Activated T-cell treated with anti-CD3 and anti-CD28 coated beads, Interleukin-2, amount 50 U/mL, for 72 hours (primary cell): ENCODE data around the gene ARSB. TPM values are rescaled to one million over a fixed set of nuclear protein-coding genes. Genes with fewer than 3 reads are reported as not detected.
A peak's percentile ranks its signal among the peaks of the same experiment; 100 is the strongest.

Experiments
- ATAC-seq, 2 donors: fragments of 150-1000 bp; cut with Tn5 transposase; replicated peaks in 1 of 2; 2 replicates each; pipeline ENCODE4 v1.10.0; 2021; ENCODE audit warnings: moderate library complexity in 2 of 2, mild to moderate bottlenecking in 1 of 2
- DNase-seq, 2 donors: peaks; one replicate each; pipeline ENCODE4 v3.0.0; 2021 to 2022; ENCODE audit warnings: mixed read lengths in 1 of 2
- H3K27ac Mint-ChIP-seq: one replicate; pipeline ENCODE4 v1.8.0; 2022; ENCODE audit warnings: mild to moderate bottlenecking, moderate library complexity, mixed read lengths
- H3K27me3 Mint-ChIP-seq: one replicate; pipeline ENCODE4 v1.8.0; 2022; ENCODE audit warnings: low read depth, mixed read lengths
- H3K36me3 Mint-ChIP-seq, 2 donors: one replicate each; pipeline ENCODE4 v1.8.0; 2022; ENCODE audit warnings: mixed read lengths in 2 of 2, mild to moderate bottlenecking in 1 of 2; ENCODE audit not compliant: insufficient read depth in 2 of 2
- H3K4me1 Mint-ChIP-seq: one replicate; pipeline ENCODE4 v1.8.0; 2022; ENCODE audit warnings: low read depth, mixed read lengths
- H3K4me3 Mint-ChIP-seq, 2 donors: one replicate each; pipeline ENCODE4 v1.8.0; 2022; ENCODE audit warnings: mild to moderate bottlenecking in 2 of 2, mixed read lengths in 2 of 2, moderate library complexity in 2 of 2
- H3K9me3 Mint-ChIP-seq, 2 donors: one replicate each; pipeline ENCODE4 v1.8.0; 2022; ENCODE audit warnings: mixed read lengths in 2 of 2
- total RNA-seq, 2 donors: library from RNA; stranded (reverse); gene quantifications; one replicate each; pipeline ENCODE4 v1.2.3, GENCODE V29; 2022

ARSB gene
- total RNA-seq, 2 donors from 2014 or later, result 12.4 to 15.3 TPM

- Mint-ChIP-seq H3K36me3 (no peaks in the 10 kb centered on the region), H3K4me3 (peak overlapping the region; percentile 54 to 70), H3K27me3 (no peaks in the 10 kb centered on the region), H3K9me3 (no peaks in the 10 kb centered on the region), H3K4me1 (peaks cover 20% of the 10 kb centered on the region), H3K27ac (no peak overlapping the region)
- ATAC-seq (peak; percentile 73 to 76), DNase-seq (peak; percentile 15 to 38)
These were observed 227.6 kb downstream of the ARSB start for GRCh38 chr5:78757269-78758053.

- peak; percentile 6 to 7 for ATAC-seq
- H3K36me3 Mint-ChIP-seq, result no peaks in the 10 kb centered on the region
- peaks cover 20% of the 10 kb centered on the region for H3K4me1 Mint-ChIP-seq
- H3K27me3 Mint-ChIP-seq, result no peaks in the 10 kb centered on the region
- peak overlapping the region in 1 of 2 donors; percentile 54 for H3K4me3 Mint-ChIP-seq
- no peak overlapping the region for H3K27ac Mint-ChIP-seq
- DNase-seq, result no peak
- no peaks in the 10 kb centered on the region for H3K9me3 Mint-ChIP-seq
These were observed 228.3 kb downstream of the ARSB start for GRCh38 chr5:78756858-78757257.

- DNase-seq (no peak), ATAC-seq (no peak)
- no peak overlapping the region for H3K4me3 Mint-ChIP-seq
- H3K9me3 Mint-ChIP-seq, result no peaks in the 10 kb centered on the region
- H3K27me3 Mint-ChIP-seq, result no peaks in the 10 kb centered on the region
- no peaks in the 10 kb centered on the region for H3K36me3 Mint-ChIP-seq
- no peak overlapping the region for H3K27ac Mint-ChIP-seq
- H3K4me1 Mint-ChIP-seq, result peaks cover 20% of the 10 kb centered on the region
These were observed 229.2 kb downstream of the ARSB start for GRCh38 chr5:78755822-78756429.

- Mint-ChIP-seq H3K36me3 (no peaks in the 10 kb centered on the region), H3K27ac (no peak overlapping the region), H3K27me3 (no peaks in the 10 kb centered on the region), H3K4me1 (peaks cover 20% of the 10 kb centered on the region), H3K9me3 (no peaks in the 10 kb centered on the region), H3K4me3 (no peak overlapping the region)
- DNase-seq, result no peak
- ATAC-seq, result no peak
These were observed 230.5 kb downstream of the ARSB start for GRCh38 chr5:78754655-78755054.

GRCh38 chr5:78753093-78753531 lies 232.0 kb downstream of the ARSB start:
- Mint-ChIP-seq H3K27ac (no peak overlapping the region), H3K27me3 (no peaks in the 10 kb centered on the region), H3K36me3 (no peaks in the 10 kb centered on the region), H3K4me1 (peaks cover 13% of the 10 kb centered on the region), H3K4me3 (no peak overlapping the region), H3K9me3 (no peaks in the 10 kb centered on the region)
- ATAC-seq (no peak), DNase-seq (no peak)

GRCh38 chr5:78751872-78752271 lies 233.2 kb downstream of the ARSB start:
- Mint-ChIP-seq H3K36me3 (no peaks in the 10 kb centered on the region), H3K27me3 (peaks cover 6% of the 10 kb centered on the region), H3K4me1 (peaks cover under 1% of the 10 kb centered on the region)

GRCh38 chr5:78750281-78750680 lies 234.8 kb downstream of the ARSB start:
- no peak for ATAC-seq
- H3K36me3 Mint-ChIP-seq, result no peaks in the 10 kb centered on the region
- DNase-seq, result no peak
- H3K27ac Mint-ChIP-seq, result no peak overlapping the region
- H3K9me3 Mint-ChIP-seq, result no peaks in the 10 kb centered on the region
- H3K4me1 Mint-ChIP-seq, result no peaks in the 10 kb centered on the region
- no peak overlapping the region for H3K4me3 Mint-ChIP-seq
- peaks cover 14% of the 10 kb centered on the region for H3K27me3 Mint-ChIP-seq

More at GRCh38 chr5:78751872-78752271, 233.2 kb downstream of the ARSB start:
- ATAC-seq, result no peak
- no peak overlapping the region for H3K27ac Mint-ChIP-seq
- no peak overlapping the region for H3K4me3 Mint-ChIP-seq
- H3K9me3 Mint-ChIP-seq, result no peaks in the 10 kb centered on the region
- no peak for DNase-seq

- Mint-ChIP-seq H3K4me1 (no peaks in the 10 kb centered on the region), H3K27me3 (peaks cover 23% of the 10 kb centered on the region), H3K4me3 (no peak overlapping the region), H3K9me3 (no peaks in the 10 kb centered on the region), H3K36me3 (no peaks in the 10 kb centered on the region), H3K27ac (no peak overlapping the region)
- ATAC-seq, result no peak
- DNase-seq, result no peak
These were observed 237.3 kb downstream of the ARSB start for GRCh38 chr5:78747705-78748359.

- ATAC-seq (no peak), DNase-seq (no peak)
- no peaks in the 10 kb centered on the region for H3K9me3 Mint-ChIP-seq
- no peaks in the 10 kb centered on the region for H3K36me3 Mint-ChIP-seq
- no peak overlapping the region for H3K4me3 Mint-ChIP-seq
- no peak overlapping the region for H3K27ac Mint-ChIP-seq
- H3K4me1 Mint-ChIP-seq, result no peaks in the 10 kb centered on the region
- peaks cover 23% of the 10 kb centered on the region for H3K27me3 Mint-ChIP-seq
These were observed 238.1 kb downstream of the ARSB start for GRCh38 chr5:78747055-78747454.

GRCh38 chr5:78746021-78746770 lies 238.9 kb downstream of the ARSB start:
- peaks cover 23% of the 10 kb centered on the region for H3K27me3 Mint-ChIP-seq
- H3K4me3 Mint-ChIP-seq, result no peak overlapping the region
- H3K27ac Mint-ChIP-seq, result no peak overlapping the region
- DNase-seq (no peak), ATAC-seq (no peak)
- no peaks in the 10 kb centered on the region for H3K9me3 Mint-ChIP-seq
- no peaks in the 10 kb centered on the region for H3K4me1 Mint-ChIP-seq
- H3K36me3 Mint-ChIP-seq, result no peaks in the 10 kb centered on the region

GRCh38 chr5:78744951-78745534 lies 240.1 kb downstream of the ARSB start:
- Mint-ChIP-seq H3K27ac (no peak overlapping the region), H3K36me3 (no peaks in the 10 kb centered on the region), H3K27me3 (peaks cover 23% of the 10 kb centered on the region), H3K9me3 (no peaks in the 10 kb centered on the region), H3K4me3 (no peak overlapping the region), H3K4me1 (no peaks in the 10 kb centered on the region)
- ATAC-seq (no peak), DNase-seq (no peak)

GRCh38 chr5:78741019-78741418 lies 244.1 kb downstream of the ARSB start:
- no peaks in the 10 kb centered on the region for H3K4me1 Mint-ChIP-seq
- H3K27me3 Mint-ChIP-seq, result peaks cover 17% of the 10 kb centered on the region
- ATAC-seq (no peak), DNase-seq (no peak)
- H3K36me3 Mint-ChIP-seq, result no peaks in the 10 kb centered on the region
- no peak overlapping the region for H3K27ac Mint-ChIP-seq
- no peaks in the 10 kb centered on the region for H3K9me3 Mint-ChIP-seq
- H3K4me3 Mint-ChIP-seq, result no peak overlapping the region
